Right hindlimb (tissue), 1 donor: ENCODE measurements around the gene NTM.

Experiments
- DNase-seq: peaks from one replicate; pipeline ENCODE4 v3.0.0-alpha.2; 2018

Gene NTM

GRCh38 chr11:132036746-132037466 is 666.5 kb downstream of the NTM start:
- no peak for DNase-seq

GRCh38 chr11:132037467-132037862 is 667.0 kb downstream of the NTM start:
- no peak for DNase-seq

GRCh38 chr11:132037956-132038355 is 667.5 kb downstream of the NTM start:
- no peak for DNase-seq

- DNase-seq, result no peak
Measured at GRCh38 chr11:132039521-132039920, 669.1 kb downstream of the NTM start.

- no peak for DNase-seq
Measured at GRCh38 chr11:132042296-132042695, 671.9 kb downstream of the NTM start.

- no peak for DNase-seq
Measured at GRCh38 chr11:132043714-132044113, 673.3 kb downstream of the NTM start.

GRCh38 chr11:132045107-132045506 is 674.7 kb downstream of the NTM start:
- no peak for DNase-seq

- no peak for DNase-seq
Measured at GRCh38 chr11:132046288-132046865, 676.0 kb downstream of the NTM start.

- DNase-seq, result no peak
Measured at GRCh38 chr11:132047167-132047566, 676.8 kb downstream of the NTM start.

- no peak for DNase-seq
Measured at GRCh38 chr11:132048040-132048439, 677.6 kb downstream of the NTM start.

- DNase-seq, result no peak
Measured at GRCh38 chr11:132049205-132049604, 678.8 kb downstream of the NTM start.

GRCh38 chr11:132050049-132050448 is 679.6 kb downstream of the NTM start:
- DNase-seq, result no peak

- DNase-seq, result no peak
Measured at GRCh38 chr11:132050577-132051165, 680.3 kb downstream of the NTM start.

- DNase-seq, result no peak
Measured at GRCh38 chr11:132051704-132052103, 681.3 kb downstream of the NTM start.

GRCh38 chr11:132052342-132052741 is 681.9 kb downstream of the NTM start:
- no peak for DNase-seq

GRCh38 chr11:132052904-132053303 is 682.5 kb downstream of the NTM start:
- DNase-seq, result no peak

GRCh38 chr11:132054822-132055221 is 684.4 kb downstream of the NTM start:
- no peak for DNase-seq

GRCh38 chr11:132055296-132055695 is 684.9 kb downstream of the NTM start:
- no peak for DNase-seq

GRCh38 chr11:132056689-132057088 is 686.3 kb downstream of the NTM start:
- peak; percentile 44 for DNase-seq

GRCh38 chr11:132057266-132057665 is 686.9 kb downstream of the NTM start:
- DNase-seq, result no peak

GRCh38 chr11:132058211-132058772 is 687.9 kb downstream of the NTM start:
- DNase-seq, result no peak

GRCh38 chr11:132060567-132060966 is 690.2 kb downstream of the NTM start:
- no peak for DNase-seq

GRCh38 chr11:132062031-132062430 is 691.6 kb downstream of the NTM start:
- DNase-seq, result no peak

- DNase-seq, result no peak
Measured at GRCh38 chr11:132062541-132062940, 692.1 kb downstream of the NTM start.
